Activated naive CD4-positive, alpha-beta T cell (primary cell): ENCODE results near the gene IL20RA.
"Not testable (repeated sequence)": the region's sequence is repeated elsewhere in the genome, so short reads cannot be mapped to it uniquely, and the experiment has no call there.

ENCODE experiments used
- DNase-seq, 4 experiments: peaks; one replicate each; lab custom pipeline; 2025; lab: John Stamatoyannopoulos, UW

IL20RA gene, protein sequence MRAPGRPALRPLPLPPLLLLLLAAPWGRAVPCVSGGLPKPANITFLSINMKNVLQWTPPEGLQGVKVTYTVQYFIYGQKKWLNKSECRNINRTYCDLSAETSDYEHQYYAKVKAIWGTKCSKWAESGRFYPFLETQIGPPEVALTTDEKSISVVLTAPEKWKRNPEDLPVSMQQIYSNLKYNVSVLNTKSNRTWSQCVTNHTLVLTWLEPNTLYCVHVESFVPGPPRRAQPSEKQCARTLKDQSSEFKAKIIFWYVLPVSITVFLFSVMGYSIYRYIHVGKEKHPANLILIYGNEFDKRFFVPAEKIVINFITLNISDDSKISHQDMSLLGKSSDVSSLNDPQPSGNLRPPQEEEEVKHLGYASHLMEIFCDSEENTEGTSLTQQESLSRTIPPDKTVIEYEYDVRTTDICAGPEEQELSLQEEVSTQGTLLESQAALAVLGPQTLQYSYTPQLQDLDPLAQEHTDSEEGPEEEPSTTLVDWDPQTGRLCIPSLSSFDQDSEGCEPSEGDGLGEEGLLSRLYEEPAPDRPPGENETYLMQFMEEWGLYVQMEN

GRCh38 chr6:137044366-137045221 lies at the start of gene IL20RA:
IL20RA (minus strand) TSS chr6:137044965; CDS start chr6:137044728, 237 bp downstream.
- DNase-seq, result no peak

DNA sequence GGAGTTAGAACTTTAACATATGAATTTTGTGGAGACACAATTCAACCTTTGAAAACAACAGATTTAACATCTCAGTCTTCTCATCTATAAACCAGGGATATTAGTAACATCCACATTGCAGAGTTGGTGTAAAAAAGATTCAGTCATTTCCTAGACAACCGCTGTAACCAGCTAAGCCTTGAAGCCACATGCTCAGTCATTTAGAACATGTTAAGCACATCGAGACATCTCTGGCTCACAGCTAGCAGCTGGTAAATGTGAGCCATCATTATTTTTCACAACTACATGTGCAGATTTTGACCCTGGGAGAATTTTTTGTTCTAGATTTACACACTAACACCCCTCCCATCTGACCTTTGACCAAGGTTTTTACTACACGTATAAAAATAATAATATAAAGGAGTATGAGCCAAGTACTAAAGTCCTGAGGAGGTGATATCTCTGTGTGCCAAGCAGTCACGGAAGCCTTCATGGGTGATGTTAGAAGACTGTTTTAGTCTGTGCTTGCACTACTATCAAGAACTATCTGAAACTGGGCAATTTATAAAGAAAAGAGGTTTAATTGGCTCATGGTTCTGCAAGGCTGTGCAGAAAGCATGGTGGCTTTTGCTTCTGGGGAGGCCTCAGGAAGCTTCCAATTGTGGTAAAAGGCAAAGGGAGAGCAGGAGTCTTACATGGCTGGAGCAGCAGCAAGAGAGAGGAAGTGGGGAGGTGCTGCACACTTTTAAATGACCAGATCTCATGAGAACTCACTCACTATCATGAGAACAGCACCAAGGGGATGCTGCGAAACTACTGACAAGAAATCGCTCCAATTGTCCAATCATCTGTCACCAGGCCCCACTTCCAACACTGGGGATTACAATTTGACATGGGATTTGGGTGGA lies 48.7 kb upstream of the IL20RA start:
- DNase-seq, result no peak

DNA sequence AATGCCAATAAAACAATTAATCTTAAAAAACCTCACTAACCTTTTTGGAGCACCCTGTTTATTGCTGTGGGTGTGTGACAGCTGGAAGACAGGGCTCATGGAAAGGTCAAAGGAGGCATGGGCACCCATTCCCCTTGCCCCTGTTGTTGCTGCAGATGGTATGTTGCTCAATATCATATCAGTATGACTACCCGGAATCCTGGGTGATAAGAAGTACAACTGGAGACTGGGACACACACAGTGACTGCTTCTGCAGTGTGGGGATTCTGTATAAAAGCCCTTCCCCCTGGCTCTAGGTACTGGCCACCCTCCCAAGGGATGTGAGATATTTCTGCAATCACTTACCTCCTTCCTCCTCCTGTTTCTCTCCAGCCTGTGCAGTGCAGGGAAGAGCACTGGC lies 47.3 kb upstream of the IL20RA start:
- no peak for DNase-seq

DNA sequence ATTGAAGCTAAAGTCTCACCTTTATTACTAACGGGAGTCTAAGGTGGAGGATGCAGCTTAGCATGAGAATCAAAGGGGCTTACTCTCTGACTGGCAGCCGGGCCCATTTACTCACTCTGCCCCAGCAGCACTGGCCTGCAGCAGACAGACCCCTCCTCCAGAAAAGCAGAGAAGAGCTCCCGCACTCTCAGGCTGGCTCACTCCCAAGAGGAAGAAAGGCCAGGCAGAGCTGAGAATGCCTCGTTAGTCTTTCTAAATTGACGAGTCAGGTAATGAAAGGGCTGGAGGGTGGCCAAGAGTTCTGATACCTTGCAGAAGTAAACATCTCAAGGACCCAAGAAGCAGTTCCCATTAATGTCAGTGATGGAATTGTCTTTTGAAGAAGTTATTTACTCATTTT lies 44.5 kb upstream of the IL20RA start:
- DNase-seq, result no peak

GRCh38 chr6:137087902-137088301 lies 43.1 kb upstream of the IL20RA start:
- no peak for DNase-seq

GRCh38 chr6:137086031-137086430 lies 41.3 kb upstream of the IL20RA start:
- no peak for DNase-seq

GRCh38 chr6:137084865-137085617 lies 40.3 kb upstream of the IL20RA start:
- DNase-seq, result no peak

- DNase-seq, result no peak
Observed at GRCh38 chr6:137084090-137084489, 39.3 kb upstream of the IL20RA start.

DNA sequence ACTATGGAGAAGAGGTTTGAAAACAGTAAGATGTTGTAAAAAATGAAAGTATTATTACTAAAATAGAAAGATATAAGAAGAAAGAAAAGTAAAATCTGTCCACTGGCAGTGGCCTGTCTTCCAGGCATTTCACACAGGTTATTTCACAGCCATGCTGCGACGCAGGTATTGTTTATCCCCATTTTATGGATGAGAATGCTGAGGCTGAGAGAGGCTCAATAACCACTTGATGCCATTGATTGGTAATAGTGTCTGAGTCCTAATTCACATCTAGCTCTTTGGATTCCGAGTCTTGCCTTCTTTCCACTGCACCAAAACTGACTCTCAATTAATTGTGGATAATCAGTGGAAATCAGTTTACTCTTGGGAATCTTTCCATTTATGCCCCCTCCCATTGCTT lies 37.2 kb upstream of the IL20RA start:
- DNase-seq, result no peak

GRCh38 chr6:137080711-137081110 lies 35.9 kb upstream of the IL20RA start:
- no peak for DNase-seq

DNA sequence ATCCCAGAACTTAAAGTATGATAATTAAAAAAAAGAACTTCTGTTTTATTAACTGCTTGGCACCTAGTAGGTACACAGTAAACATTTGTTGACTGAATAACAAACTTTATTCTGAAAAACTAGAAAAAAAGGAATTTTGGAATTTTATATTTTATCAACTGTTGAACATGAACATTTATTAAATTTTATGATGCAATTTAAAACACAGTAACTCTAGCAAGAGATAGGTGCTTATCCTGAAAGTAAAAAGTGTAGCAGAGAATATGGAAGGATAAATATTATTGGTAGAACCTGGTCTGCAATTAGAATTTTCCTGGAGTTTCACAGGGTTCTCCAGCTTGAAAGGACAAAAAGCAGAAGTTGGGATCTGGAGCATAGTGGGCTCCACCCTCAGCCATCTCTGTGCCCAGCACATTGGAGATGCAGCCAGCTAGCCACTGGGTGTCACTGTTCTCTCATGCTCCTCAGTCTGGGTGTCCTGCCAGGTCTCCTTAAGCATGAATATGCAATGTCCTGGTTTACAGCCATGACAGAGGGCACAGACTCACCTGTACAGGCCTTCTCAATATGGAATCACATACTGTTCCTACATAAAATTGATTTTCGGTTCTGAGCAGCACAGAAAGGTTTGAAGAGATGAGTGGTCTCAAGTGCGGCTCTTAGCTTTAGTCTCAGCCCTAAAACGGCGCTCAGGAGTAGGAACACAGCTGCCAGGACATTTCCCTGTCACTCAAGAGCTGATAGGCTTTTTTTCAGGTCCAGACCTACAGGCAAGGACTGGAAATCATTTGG lies 31.7 kb upstream of the IL20RA start:
- peak in 2 of 4 experiments; percentile 3 to 10 for DNase-seq

DNA sequence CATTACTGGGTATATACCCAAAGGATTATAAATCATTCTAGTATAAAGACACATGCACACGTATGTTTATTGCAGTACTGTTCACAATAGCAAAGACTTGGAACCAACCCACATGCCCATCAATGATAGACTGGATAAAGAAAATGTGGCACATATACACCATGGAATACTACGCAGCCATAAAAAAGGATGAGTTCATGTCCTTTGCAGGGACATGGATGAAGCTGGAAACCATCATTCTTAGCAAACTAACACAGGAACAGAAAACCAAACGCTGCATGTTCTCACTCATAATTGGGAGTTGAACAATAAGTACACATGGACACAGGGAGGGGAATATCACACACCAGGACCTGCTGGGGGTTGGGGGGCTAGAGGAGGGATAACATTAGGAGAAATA lies 31.0 kb upstream of the IL20RA start:
- not testable (repeated sequence) for DNase-seq

DNA sequence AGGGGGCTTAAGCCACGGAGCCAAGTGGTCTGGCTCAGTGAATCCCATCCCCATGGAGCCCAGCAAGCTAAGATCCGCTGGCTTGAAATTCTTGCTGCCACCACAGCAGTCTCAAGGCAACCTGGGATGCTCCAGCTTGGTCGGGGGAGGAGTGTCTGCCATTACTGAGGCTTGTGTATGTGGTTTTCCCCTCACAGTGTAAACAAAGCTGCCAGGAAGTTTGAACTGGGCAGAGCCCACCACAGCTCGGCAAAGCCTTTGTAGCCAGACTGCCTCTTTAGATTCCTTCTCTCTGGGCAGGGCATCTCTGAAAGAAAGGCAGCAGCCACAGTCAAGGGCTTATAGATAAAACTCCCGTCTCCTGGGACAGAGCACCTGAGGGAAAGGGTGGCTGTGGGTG lies 25.5 kb upstream of the IL20RA start:
- DNase-seq, result no peak

DNA sequence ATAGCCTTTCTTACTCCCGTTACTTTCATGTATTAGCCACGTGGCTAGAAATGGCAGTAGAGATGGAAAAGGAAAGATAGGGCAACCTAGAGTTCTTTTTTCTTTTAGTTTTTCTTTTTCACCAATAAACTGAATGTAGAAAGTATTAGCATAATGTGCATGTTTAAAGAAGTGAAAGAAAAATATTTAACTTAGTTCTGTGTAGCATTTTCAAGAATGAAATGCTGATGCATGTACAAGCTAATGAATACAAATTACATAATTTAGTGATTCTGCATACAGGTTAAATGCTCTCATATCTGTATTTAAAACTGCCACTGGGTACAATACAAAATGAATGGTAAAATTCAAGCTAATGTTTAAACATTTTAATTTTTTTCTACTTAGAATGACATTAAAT lies 22.6 kb upstream of the IL20RA start:
- DNase-seq, result no peak

DNA sequence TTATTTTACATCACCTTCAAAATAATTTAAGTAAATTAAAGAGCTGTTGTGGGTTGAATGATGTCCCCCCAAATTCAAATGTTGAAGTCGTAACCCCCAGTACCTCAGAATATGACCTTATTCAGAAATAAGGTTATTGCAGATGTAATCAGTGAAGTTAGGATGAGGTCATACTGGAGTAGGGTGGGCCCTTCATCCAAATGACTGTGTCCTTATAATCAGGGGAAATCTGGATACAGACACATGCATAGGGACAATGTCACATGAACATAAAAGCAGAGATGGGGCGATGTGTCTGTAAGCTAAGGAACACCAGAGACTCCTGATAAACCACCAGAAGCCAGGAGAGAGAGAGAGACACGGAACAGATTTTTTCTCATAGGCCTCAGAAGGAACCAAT lies 13.3 kb upstream of the IL20RA start:
- DNase-seq, result no peak

DNA sequence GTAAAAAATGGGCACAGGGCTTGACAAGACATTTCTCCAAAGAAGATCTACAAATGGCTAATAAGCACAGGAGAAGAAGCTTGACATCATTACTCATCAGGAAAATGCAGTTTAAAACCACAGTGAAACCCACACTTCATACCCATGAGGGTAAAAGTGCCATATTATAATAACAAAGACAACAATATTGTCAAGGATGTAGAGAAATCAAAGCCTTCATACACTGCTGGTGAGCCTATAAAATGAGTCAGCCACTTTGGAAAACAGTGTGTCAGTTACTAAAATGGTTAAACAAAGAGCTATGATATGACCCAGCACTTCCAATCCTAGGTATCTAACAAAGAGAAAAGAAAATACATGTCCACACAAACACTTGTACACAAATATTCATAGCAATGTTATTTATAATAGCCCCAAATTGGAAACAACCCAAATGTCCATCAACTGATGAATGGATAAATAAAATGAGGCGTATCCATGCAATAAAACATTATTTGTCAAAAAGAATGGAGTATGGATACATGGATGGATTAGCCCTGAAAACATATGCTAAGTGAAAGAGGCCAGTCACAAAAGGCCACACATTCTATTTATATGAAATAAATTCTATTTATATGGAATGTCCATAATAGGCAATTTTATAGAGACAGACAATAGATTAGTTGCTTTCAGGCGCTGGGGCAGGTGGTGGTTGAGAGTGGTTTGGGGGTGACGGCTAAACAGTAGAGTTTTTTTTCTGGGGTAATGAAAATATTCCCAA lies 11.5 kb upstream of the IL20RA start:
- DNase-seq, result no peak

DNA sequence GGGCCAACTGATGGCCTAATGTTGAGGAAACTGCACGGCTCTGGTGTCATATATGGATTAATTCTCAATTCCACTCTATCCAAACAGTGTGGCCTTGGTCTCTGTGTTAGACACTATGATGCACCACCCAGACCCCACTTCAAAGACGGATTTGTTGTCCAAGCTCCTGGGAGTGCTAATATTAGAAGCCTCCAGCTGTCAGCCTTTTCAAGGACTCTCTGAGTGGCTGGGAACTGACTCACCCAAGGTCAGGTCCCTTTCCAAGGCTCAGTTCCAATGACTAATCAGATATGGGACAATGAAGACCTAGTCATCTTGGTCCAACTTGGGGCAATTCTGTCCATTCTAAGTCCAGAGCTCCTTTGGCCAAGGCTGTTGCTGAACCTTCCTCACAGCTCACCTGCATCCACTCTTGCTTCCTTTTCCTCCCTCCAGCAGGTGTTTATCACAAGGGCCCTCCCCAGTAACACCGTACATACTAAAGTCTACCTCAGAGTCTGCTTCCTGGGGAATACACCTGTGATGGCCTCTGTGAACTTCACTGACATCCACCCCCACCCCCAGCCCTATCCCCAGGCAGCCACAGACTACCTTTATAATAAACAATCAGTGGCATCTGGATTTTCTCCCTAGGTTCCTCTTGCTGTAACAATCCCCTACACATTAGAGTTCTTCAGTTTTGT lies 7.2 kb upstream of the IL20RA start:
- no peak for DNase-seq

- DNase-seq, result no peak
Observed at GRCh38 chr6:137049095-137049494, 4.3 kb upstream of the IL20RA start.

DNA sequence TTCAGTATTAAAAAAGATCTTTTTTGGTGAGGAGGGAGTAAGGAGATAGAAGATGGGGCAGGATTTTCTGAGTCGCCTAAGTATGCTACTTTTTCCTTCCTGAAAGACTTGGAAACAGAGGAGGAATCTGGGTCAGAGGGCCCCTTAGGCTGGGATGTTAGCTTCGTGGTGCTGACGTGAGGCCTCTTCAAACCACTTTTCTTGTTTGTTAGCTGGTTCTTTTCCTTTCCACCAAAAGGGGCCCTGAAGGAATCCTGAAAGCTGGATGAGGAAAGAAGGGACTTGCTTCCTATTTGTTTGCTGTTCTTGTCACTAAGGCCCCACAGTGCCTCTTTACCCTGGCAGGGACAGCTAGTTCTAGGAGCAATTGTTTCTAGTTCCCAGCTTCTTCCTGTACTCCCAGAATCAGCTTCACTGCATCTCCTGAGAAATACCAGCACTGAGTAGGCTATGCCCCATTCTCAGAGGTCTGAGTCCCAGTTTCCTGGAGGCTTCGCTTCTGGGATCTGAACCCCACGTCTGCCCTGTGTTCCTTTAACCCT lies 2.2 kb upstream of the IL20RA start:
- DNase-seq, result no peak
